ENCODE results near the gene EFCAB6. TPM values are rescaled to one million over a fixed set of nuclear protein-coding genes. Genes with fewer than 3 reads are reported as not detected.

Gene EFCAB6
- total and polyA plus RNA-seq, 2 donors (not counting 3 experiments of a cell fraction or from before 2014, with no cell fraction given): 0.07 to 0.31 TPM

- dilution Hi-C loops (cut with MboI; ENCODE audit: extremely low pct_ligation_motif_present, low sequenced_read_pairs) (no loop called here), intact Hi-C loops (cut with micrococcal nuclease) (no loop called here)
- ChIA-PET CTCF (no interaction called here), POLR2A (no interaction called here)
- no peak overlapping the region for H3K4me3 ChIP-seq (replicated peaks in 1 of 3; ENCODE audit: insufficient read depth in 1 of 3, low read depth in 1 of 3, low read length in 3 of 3)
- H3K4me2 ChIP-seq (ENCODE audit: insufficient read depth, low read length): no peak overlapping the region
- no TSS peak for BruUV-seq (replicated peaks)
- H3K9me1 ChIP-seq (replicated peaks; ENCODE audit: control insufficient read depth, extremely low read depth, insufficient read depth, low read length): no peaks in the 10 kb centered on the region
- H3K36me3 ChIP-seq (ENCODE audit: control insufficient read depth in 2 of 2, extremely low read depth in 1 of 2, insufficient read depth in 2 of 2, low read length in 2 of 2): no peaks in the 10 kb centered on the region
- no peaks in the 10 kb centered on the region for H3K27me3 ChIP-seq (ENCODE audit: control insufficient read depth in 2 of 2, insufficient read depth in 2 of 2, low read length in 2 of 2)
- no peaks in the 10 kb centered on the region for H3K9me3 ChIP-seq (replicated peaks; ENCODE audit: control insufficient read depth, insufficient read depth, low read length)
- H3K79me2 ChIP-seq (ENCODE audit: control insufficient read depth, insufficient read depth, low read length): no peaks in the 10 kb centered on the region
- TF ChIP-seq JUN (IDR thresholded peaks at IDR 0.05; ENCODE audit: borderline replicate concordance, insufficient read depth, insufficient read length, low read depth): no peak
- no peak for TF ChIP-seq POLR2AphosphoS5 (IDR thresholded peaks at IDR 0.05; ENCODE audit: insufficient read depth, low read depth, low read length)
- no peak for TF ChIP-seq CTCF (IDR thresholded peaks at IDR 0.05; ENCODE audit: extremely low read depth in 1 of 2, insufficient read depth in 1 of 2, low read depth in 1 of 2, low read length in 2 of 2)
- TF ChIP-seq FOS (IDR thresholded peaks at IDR 0.05; ENCODE audit: borderline replicate concordance, insufficient read depth, low read length): no peak
- no peak for TF ChIP-seq EZH2 (IDR thresholded peaks at IDR 0.05; ENCODE audit: borderline replicate concordance, low read depth, low read length, severe bottlenecking)
- TF ChIP-seq MYC (IDR thresholded peaks at IDR 0.05; ENCODE audit: low read depth, low read length): no peak
- TF ChIP-seq MAX (IDR thresholded peaks at IDR 0.05; ENCODE audit: insufficient read depth, insufficient read length): no peak
- TF ChIP-seq POLR2A (IDR thresholded peaks at IDR 0.05; ENCODE audit: low read depth, low read length): no peak
- TF ChIP-seq GATA2 (IDR thresholded peaks at IDR 0.05; ENCODE audit: insufficient read depth, insufficient read length, low read depth, low read length): no peak
- no peaks in the 10 kb centered on the region for H4K20me1 ChIP-seq (replicated peaks; ENCODE audit: control insufficient read depth, extremely low read depth, insufficient read depth, low read length)
- DNase-seq (ENCODE audit: low read depth, low spot score): no peak
- H3K27ac ChIP-seq (ENCODE audit: insufficient read depth, low read depth, low read length): no peak overlapping the region
- H3K4me1 ChIP-seq (ENCODE audit: control insufficient read depth, extremely low read depth, insufficient read depth, low read length): no peaks in the 10 kb centered on the region
- H3K9ac ChIP-seq (replicated peaks; ENCODE audit: extremely low read depth, insufficient read depth, low read length): no peak overlapping the region
- no peak for FAIRE-seq
- H2AFZ ChIP-seq (ENCODE audit: low read depth, low read length): no peak overlapping the region
Measured at GRCh38 chr22:43739851-43740379, 72.2 kb downstream of the EFCAB6 start.

All from endothelial cell of umbilical vein (primary cell).